Activated T-helper 1 cell treated with Interleukin-2 at 50 U/mL for 16 hours (primary cell): Measurements from ENCODE around the gene HLA-DOB.
A peak's percentile ranks its signal among the peaks of the same experiment; 100 is the strongest.

ENCODE experiments used
- DNase-seq: peaks from one replicate; pipeline ENCODE4 v3.0.0-alpha.2; 2020; ENCODE audit warnings: low read depth

Gene HLA-DOB

GRCh38 chr6:32816746-32817204 lies at the start of gene HLA-DOB:
Gene HLA-DOB, minus strand, starts transcription at chr6:32817002. Its CDS starts 51 bp downstream, at chr6:32816951.
- no peak for DNase-seq

GRCh38 chr6:32865724-32866443 lies 49.1 kb upstream of the HLA-DOB start:
- DNase-seq, result no peak

GRCh38 chr6:32862725-32863124 lies 45.9 kb upstream of the HLA-DOB start:
- DNase-seq, result no peak

GRCh38 chr6:32860674-32861073 lies 43.9 kb upstream of the HLA-DOB start:
- no peak for DNase-seq

GRCh38 chr6:32858194-32858593 lies 41.4 kb upstream of the HLA-DOB start:
- no peak for DNase-seq

GRCh38 chr6:32857156-32857891 lies 40.5 kb upstream of the HLA-DOB start:
- no peak for DNase-seq

- no peak for DNase-seq
Measured at GRCh38 chr6:32855467-32856174, 38.8 kb upstream of the HLA-DOB start.

GRCh38 chr6:32854376-32855178 lies 37.8 kb upstream of the HLA-DOB start:
- DNase-seq, result peak; percentile 24

GRCh38 chr6:32853541-32854375 lies 37.0 kb upstream of the HLA-DOB start, which contains the start of the genes PSMB9 and TAP1:
Gene PSMB9, plus strand, starts transcription at chr6:32854192. Its CDS starts 38 bp downstream, at chr6:32854230.
Gene TAP1, minus strand, starts transcription at chr6:32853704. Its CDS starts 68 bp downstream, at chr6:32853636.
- peak; percentile 86 for DNase-seq

- peak; percentile 31 for DNase-seq
Measured at GRCh38 chr6:32852844-32853540, 36.2 kb upstream of the HLA-DOB start.

- no peak for DNase-seq
Measured at GRCh38 chr6:32852018-32852843, 35.4 kb upstream of the HLA-DOB start.

GRCh38 chr6:32851025-32851424 lies 34.2 kb upstream of the HLA-DOB start:
- DNase-seq, result no peak

GRCh38 chr6:32849126-32849525 lies 32.3 kb upstream of the HLA-DOB start:
- DNase-seq, result no peak

- DNase-seq, result no peak
Measured at GRCh38 chr6:32847795-32848194, 31.0 kb upstream of the HLA-DOB start.

GRCh38 chr6:32847004-32847403 lies 30.2 kb upstream of the HLA-DOB start:
- DNase-seq, result no peak

- peak; percentile 18 for DNase-seq
Measured at GRCh38 chr6:32845384-32845884, 28.6 kb upstream of the HLA-DOB start.

GRCh38 chr6:32844839-32845383 lies 28.1 kb upstream of the HLA-DOB start:
- DNase-seq, result no peak

- peak; percentile 94 for DNase-seq
Measured at GRCh38 chr6:32843979-32844838, 27.4 kb upstream of the HLA-DOB start, which contains the start of gene PSMB8. Gene PSMB8, minus strand, starts transcription at chr6:32844047. Its CDS starts 51 bp downstream, at chr6:32843996.
